CD4-positive, alpha-beta T cell treated with Interleukin-2 at 100 ng/mL for 4 hours (primary cell): ENCODE measurements around the gene SGK1.

Experiments used
- DNase-seq: peaks from one replicate; pipeline ENCODE4 v3.0.0-alpha.2; 2020; ENCODE audit warnings: low spot score

SGK1 gene

GRCh38 chr6:134123666-134124208 is 194.2 kb downstream of the SGK1 start:
- peak; percentile 62 for DNase-seq

- no peak for DNase-seq
Observed at GRCh38 chr6:134122775-134123174, 195.1 kb downstream of the SGK1 start.

GRCh38 chr6:134119486-134119885 is 198.4 kb downstream of the SGK1 start:
- no peak for DNase-seq
